ENCODE measurements around the gene OR12D3. TPM values are rescaled to one million over a fixed set of nuclear protein-coding genes. Genes with fewer than 3 reads are reported as not detected.

OR12D3 gene
- total RNA-seq, result not detected in 2 replicates

DNA sequence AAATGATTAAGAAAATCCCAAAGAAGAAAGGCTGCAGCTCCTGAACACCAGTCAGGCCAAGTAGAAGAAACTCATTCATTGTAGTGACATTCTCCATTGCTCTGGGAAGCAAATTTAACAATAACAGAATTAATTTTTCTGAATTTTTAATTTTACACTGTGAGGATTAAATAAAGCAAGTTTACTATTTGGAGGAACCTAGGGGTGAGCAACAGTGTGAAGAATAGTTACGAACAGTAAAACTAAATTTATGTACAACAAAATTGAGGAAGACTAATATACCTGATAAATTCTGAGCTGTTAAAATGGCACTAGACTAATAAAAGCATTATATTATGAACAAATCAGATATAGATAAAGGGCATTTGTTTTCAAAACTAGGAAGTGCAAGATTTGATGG, at the start of gene OR12D3:
OR12D3 (minus strand) TSS at position 101 of the 400 bp plus-strand sequence; CDS start at position 97, 4 bp downstream.

DNA sequence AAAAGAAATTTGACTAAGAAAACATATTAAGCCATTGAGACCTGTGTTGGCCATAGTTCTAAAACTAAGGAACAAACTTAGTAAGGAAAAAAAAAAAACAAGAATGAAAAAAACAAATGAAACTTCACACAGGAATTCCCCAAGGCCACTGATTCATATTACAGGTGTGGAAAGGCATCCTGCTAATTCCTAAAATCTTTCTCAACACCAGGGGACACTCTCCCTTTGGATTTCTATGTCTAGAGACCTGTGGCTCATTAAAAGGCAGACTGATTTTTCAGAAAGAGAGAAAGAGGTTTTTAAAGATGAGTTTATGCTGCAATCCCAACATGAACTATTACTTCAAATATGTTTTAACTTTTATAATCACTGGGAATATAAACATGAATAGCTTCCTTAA, 39.5 kb upstream of the OR12D3 start, which contains the start of gene OR12D1:
OR12D1 (plus strand) TSS at position 341 of the 400 bp plus-strand sequence.

GRCh38 chr6:29395331-29395730, 20.2 kb upstream of the OR12D3 start, which contains the start of gene OR12D2:
Gene OR12D2 (plus strand): TSS chr6:29395631. CDS start chr6:29396700, 1,069 bp downstream.

DNA sequence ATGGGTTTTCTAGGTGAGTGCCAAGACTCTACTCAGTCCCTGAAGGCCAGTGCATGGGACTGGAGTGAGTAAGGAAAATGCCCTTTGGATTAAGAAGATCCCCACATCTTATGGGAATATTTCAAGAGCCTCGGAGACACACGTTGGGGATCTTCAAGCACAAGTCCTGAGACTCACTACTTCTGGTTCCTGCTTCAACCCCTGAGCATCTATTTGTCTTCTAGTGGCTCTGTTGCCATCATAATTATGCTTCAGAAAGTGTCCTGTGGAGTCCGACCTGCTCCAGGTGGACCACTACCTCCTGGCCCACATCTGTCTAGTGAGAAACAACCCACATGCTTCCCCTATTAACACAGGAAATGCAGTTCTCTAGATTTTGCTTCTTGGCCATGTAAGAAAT, 6.3 kb downstream of the OR12D3 start, which contains the start of gene OR5V1:
OR5V1 (minus strand) TSS at position 101 of the 400 bp plus-strand sequence. CDS start 12,670 bp downstream, outside the sequence.

Other genes with a start within 250 kb of the OR12D3 start
- not detected in 2 replicates for gene OR2J2, start 204.4 kb downstream of the OR12D3 start, total RNA-seq
- gene OR14J1, start 73.6 kb downstream of the OR12D3 start, total RNA-seq, result not detected in 2 replicates
- not detected in 2 replicates for gene OR5V1, start 6.4 kb downstream of the OR12D3 start, total RNA-seq
- not detected in 2 replicates for gene OR12D2, start 20.3 kb upstream of the OR12D3 start, total RNA-seq
- not detected in 2 replicates for gene OR12D1, start 39.6 kb upstream of the OR12D3 start, total RNA-seq
- not detected in 2 replicates for gene OR10C1, start 64.0 kb upstream of the OR12D3 start, total RNA-seq
- gene OR11A1, start 81.8 kb upstream of the OR12D3 start, total RNA-seq, result not detected in 2 replicates
- gene OR2H1, start 81.9 kb upstream of the OR12D3 start, total RNA-seq, result not detected in 2 replicates
- not detected in 2 replicates for gene MAS1L, start 112.7 kb upstream of the OR12D3 start, total RNA-seq
- gene UBD, start 184.4 kb upstream of the OR12D3 start, total RNA-seq, result 3.9 and 7.5 TPM in 2 replicates
- gene OR2H2, start 209.8 kb upstream of the OR12D3 start, total RNA-seq, result not detected in 2 replicates

All from vein endothelial cell (primary cell).